Measurements from ENCODE around the gene KIFAP3. TPM values are rescaled to one million over a fixed set of nuclear protein-coding genes. Genes with fewer than 3 reads are reported as not detected.

The KIFAP3 gene
- total and polyA plus RNA-seq, 2 of the 8 experiments (the other 6 are each of a cell fraction or from before 2014, with no cell fraction given) = 1.3 to 3.2 TPM

DNA sequence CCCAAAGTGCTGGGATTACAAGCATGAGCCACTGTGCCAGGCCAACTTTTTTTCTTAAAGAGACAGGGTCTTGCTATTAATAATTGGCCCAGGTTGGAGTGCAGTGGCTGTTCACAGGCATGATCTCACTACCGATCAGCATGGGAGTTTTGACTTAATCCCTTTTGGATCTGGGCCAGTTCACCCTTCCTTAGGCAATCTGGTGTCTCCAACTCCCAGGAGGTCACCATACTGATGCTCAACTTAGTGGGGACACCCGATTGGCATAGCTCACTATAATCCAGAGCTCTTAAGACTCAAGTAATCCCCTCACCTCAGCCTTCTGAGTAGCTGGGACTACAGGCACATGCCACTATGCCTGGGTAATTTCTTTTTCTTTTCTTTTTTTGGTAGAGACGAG is 116.6 kb downstream of the KIFAP3 start:
- H3K27ac ChIP-seq (ENCODE audit: low read depth, low read length) = no peak overlapping the region
- no peak overlapping the region for H3K4me3 ChIP-seq (ENCODE audit: extremely low read depth in 1 of 4, insufficient read depth in 2 of 4, low read depth in 3 of 4, low read length in 4 of 4)
- H2AK5ac ChIP-seq (ENCODE audit: low read depth, low read length) = no peak overlapping the region
- no peak for DNase-seq (ENCODE audit: low read depth in 1 of 2, low spot score in 2 of 2)
- H4K91ac ChIP-seq (replicated peaks; ENCODE audit: insufficient read length, low read length) = no peak overlapping the region
- no peaks in the 10 kb centered on the region for H3K9me3 ChIP-seq (ENCODE audit: insufficient read depth in 2 of 2, low read depth in 1 of 2, low read length in 1 of 2)
- no peak overlapping the region for H3K4me2 ChIP-seq (ENCODE audit: insufficient read depth in 1 of 2, low read depth in 2 of 2, low read length in 2 of 2)
- H2BK15ac ChIP-seq (ENCODE audit: low read length) = no peak overlapping the region
- no peak overlapping the region for H4K8ac ChIP-seq (ENCODE audit: extremely low read depth, insufficient read depth, low read length)
- CTCF ChIA-PET (ENCODE audit: partially characterized antibody) = interaction anchor here (1.7 kb wide), 1 partner anchor 29 kb away, joined by 4 read pairs; no protein-coding TSS in a partner anchor
- no peak overlapping the region for H4K5ac ChIP-seq (ENCODE audit: insufficient read length, low read depth, low read length)
- 91% methylated on average over 3 of the region's 3 CpGs; no CpG with 5 or more reads in 1 of the 2 experiments for WGBS, 2 experiments (ENCODE audit: extremely low coverage in 1 of 2, insufficient coverage in 1 of 2, insufficient read length in 1 of 2, insufficient replicate concordance in 2 of 2, low coverage in 1 of 2, low lambda C conversion rate in 2 of 2, missing lambda C conversion rate in 1 of 2)
- H2BK20ac ChIP-seq (ENCODE audit: low read length) = no peak overlapping the region
- no peak overlapping the region for H2BK12ac ChIP-seq (ENCODE audit: low read depth, low read length)
- H3K79me1 ChIP-seq (ENCODE audit: low read depth, low read length) = no peaks in the 10 kb centered on the region
- no peak overlapping the region for H3K18ac ChIP-seq (ENCODE audit: extremely low read depth, low read length)
- no peaks in the 10 kb centered on the region for H3K79me2 ChIP-seq (ENCODE audit: control insufficient read depth in 1 of 2, insufficient read depth in 2 of 2, low read length in 2 of 2)
- H3K56ac ChIP-seq (replicated peaks; ENCODE audit: insufficient read length, low read depth, low read length) = no peak overlapping the region
- no peak for TF ChIP-seq CBX5 (IDR thresholded peaks at IDR 0.05; ENCODE audit: low read depth, low read length)
- TF ChIP-seq BCL11A (IDR thresholded peaks at IDR 0.05; ENCODE audit: low read depth in 2 of 2, low read length in 2 of 2) = no peak
- TF ChIP-seq POU5F1 (IDR thresholded peaks at IDR 0.05; ENCODE audit: low read depth, low read length) = no peak
- no peak for TF ChIP-seq TAF7 (optimal IDR thresholded peaks at IDR 0.05; ENCODE audit: borderline replicate concordance, low read depth, low read length)
- TF ChIP-seq SUZ12 (IDR thresholded peaks at IDR 0.05; ENCODE audit: low read length) = no peak
- TF ChIP-seq NRF1 (IDR thresholded peaks at IDR 0.05; ENCODE audit: low read depth, low read length) = no peak
- TF ChIP-seq, protein P1, sequence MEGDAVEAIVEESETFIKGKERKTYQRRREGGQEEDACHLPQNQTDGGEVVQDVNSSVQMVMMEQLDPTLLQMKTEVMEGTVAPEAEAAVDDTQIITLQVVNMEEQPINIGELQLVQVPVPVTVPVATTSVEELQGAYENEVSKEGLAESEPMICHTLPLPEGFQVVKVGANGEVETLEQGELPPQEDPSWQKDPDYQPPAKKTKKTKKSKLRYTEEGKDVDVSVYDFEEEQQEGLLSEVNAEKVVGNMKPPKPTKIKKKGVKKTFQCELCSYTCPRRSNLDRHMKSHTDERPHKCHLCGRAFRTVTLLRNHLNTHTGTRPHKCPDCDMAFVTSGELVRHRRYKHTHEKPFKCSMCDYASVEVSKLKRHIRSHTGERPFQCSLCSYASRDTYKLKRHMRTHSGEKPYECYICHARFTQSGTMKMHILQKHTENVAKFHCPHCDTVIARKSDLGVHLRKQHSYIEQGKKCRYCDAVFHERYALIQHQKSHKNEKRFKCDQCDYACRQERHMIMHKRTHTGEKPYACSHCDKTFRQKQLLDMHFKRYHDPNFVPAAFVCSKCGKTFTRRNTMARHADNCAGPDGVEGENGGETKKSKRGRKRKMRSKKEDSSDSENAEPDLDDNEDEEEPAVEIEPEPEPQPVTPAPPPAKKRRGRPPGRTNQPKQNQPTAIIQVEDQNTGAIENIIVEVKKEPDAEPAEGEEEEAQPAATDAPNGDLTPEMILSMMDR (IDR thresholded peaks at IDR 0.05; ENCODE audit: control extremely low read depth in 1 of 3, insufficient read depth in 1 of 3, low read depth in 1 of 3, low read length in 3 of 3) = no peak
- H2AFZ ChIP-seq (ENCODE audit: low read length) = no peak overlapping the region
- H2BK5ac ChIP-seq (ENCODE audit: low read depth, low read length) = no peak overlapping the region
- FAIRE-seq = no peak
- no peaks in the 10 kb centered on the region for H3K36me3 ChIP-seq (ENCODE audit: control insufficient read depth in 2 of 4, insufficient read depth in 4 of 4, low read length in 3 of 4)
- H2BK120ac ChIP-seq (replicated peaks; ENCODE audit: low read depth, low read length) = no peak overlapping the region
- no peak overlapping the region for H3K23ac ChIP-seq (ENCODE audit: insufficient read length)
- H3K9ac ChIP-seq (replicated peaks in 1 of 4; ENCODE audit: extremely low read depth in 1 of 4, low read depth in 3 of 4, low read length in 3 of 4) = no peak overlapping the region
- H3K14ac ChIP-seq (ENCODE audit: insufficient read length) = no peak overlapping the region
- H3K27me3 ChIP-seq (replicated peaks in 1 of 4; ENCODE audit: control insufficient read depth in 3 of 4, extremely low read depth in 1 of 4, insufficient read depth in 3 of 4, low read length in 3 of 4) = no peaks in the 10 kb centered on the region
- H3K4me1 ChIP-seq (replicated peaks in 1 of 4; ENCODE audit: control insufficient read depth in 3 of 4, insufficient read depth in 4 of 4, low read length in 3 of 4) = no peaks in the 10 kb centered on the region
- H3K23me2 ChIP-seq (ENCODE audit: low read depth, low read length) = no peaks in the 10 kb centered on the region
- no peak overlapping the region for H3K4ac ChIP-seq (replicated peaks; ENCODE audit: insufficient read length, low read depth, low read length)
- POLR2A ChIA-PET (ENCODE audit: partially characterized antibody) = no interaction called here
- no peaks in the 10 kb centered on the region for H4K20me1 ChIP-seq (replicated peaks in 1 of 2; ENCODE audit: control insufficient read depth in 1 of 2, insufficient read depth in 2 of 2, low read length in 2 of 2)

Data from H1 (cell line).